EL (cell line): ENCODE results near the gene PCGF2.

Experiments
- DNase-seq: peaks from one replicate; pipeline ENCODE4 v3.0.0-alpha.2; 2016

The PCGF2 gene

DNA sequence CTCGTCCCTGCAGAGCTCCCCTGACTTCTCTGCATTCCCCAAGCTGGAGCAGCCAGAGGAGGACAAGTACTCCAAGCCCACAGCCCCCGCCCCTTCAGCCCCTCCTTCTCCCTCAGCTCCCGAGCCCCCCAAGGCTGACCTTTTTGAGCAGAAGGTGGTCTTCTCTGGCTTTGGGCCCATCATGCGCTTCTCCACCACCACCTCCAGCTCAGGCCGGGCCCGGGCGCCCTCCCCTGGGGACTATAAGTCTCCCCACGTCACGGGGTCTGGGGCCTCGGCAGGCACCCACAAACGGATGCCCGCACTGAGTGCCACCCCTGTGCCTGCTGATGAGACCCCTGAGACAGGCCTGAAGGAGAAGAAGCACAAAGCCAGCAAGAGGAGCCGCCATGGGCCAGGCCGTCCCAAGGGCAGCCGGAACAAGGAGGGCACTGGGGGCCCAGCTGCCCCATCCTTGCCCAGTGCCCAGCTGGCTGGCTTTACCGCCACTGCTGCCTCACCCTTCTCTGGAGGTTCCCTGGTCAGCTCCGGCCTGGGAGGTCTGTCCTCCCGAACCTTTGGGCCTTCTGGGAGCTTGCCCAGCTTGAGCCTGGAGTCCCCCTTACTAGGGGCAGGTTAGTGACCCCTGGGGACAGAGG lies 31.6 kb downstream of the PCGF2 start:
- DNase-seq: no peak

- DNase-seq: no peak
Observed at GRCh38 chr17:38715216-38715943, 32.8 kb downstream of the PCGF2 start.

GRCh38 chr17:38713456-38714075 lies 34.6 kb downstream of the PCGF2 start:
- DNase-seq: no peak

- DNase-seq: no peak
Observed at GRCh38 chr17:38712593-38712992, 35.5 kb downstream of the PCGF2 start.

- DNase-seq: no peak
Observed at GRCh38 chr17:38711792-38712571, 36.2 kb downstream of the PCGF2 start.

GRCh38 chr17:38710985-38711384 lies 37.2 kb downstream of the PCGF2 start:
- no peak for DNase-seq

GRCh38 chr17:38710604-38710962 lies 37.6 kb downstream of the PCGF2 start:
- DNase-seq: no peak

DNA sequence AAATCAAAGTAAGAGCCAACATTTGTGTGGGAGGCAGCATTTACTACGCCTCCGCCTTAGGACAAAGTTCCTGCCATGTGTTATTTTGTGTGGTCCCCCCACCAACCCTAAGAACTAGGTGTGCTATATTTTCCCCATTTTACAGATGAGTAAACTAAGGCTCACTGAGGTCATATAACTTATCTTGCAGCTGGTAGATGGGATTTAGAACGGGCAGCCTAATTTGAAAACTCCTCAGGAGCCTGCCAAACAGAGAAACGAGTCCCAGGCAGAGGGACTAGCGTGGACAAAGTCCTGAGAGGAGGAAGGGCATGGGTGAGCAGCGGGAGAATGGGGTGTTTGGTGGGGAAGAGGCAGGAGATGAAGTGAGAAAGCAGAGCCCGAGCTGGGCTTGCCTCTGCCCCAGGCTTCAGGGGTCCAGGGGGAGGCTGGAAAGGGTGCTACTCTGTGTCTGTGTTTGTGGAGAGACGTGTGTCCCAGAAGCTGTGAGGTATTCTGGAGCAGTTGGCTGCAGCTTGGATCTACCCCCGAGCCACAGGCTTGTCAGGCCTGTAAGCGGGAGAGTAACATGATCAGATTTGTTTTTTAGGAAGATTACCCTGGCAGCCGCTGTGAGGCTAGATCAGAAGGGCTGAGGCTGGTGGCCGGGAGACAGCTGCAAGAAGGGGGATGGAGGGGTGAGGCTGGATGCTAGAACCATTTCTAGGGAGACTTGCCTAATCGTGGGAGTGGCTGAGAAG lies 38.1 kb downstream of the PCGF2 start:
- DNase-seq: no peak

DNA sequence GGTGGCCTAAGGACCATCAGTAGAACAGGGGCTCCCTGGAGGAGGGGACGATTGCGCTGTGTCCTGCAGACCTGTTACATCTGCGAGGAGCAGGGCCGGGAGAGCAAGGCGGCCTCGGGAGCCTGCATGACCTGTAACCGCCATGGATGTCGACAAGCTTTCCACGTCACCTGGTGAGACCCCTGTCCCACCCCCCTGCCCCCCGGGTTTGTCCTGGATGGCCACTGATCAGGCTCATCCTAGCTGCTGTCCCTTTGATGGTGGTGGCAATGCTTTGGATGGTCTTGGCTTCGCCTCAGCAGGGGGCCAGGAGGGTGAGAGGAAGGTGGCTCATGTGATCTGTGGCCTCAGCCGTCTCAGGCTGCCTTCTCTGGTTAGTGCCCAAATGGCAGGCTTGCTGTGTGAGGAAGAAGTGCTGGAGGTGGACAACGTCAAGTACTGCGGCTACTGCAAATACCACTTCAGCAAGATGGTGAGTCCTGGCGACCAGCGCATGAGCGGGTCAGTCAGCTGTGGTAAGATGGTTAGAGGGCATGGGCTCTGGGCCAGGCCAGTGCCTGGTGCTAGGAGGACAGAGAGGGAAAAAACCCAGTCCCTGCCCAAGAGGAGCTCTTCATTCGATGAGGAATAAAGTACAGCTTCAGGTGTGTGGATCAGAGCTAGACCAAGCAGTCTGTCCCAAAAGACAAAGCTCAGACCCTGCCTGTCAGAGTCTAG lies 38.9 kb downstream of the PCGF2 start:
- DNase-seq: no peak

DNA sequence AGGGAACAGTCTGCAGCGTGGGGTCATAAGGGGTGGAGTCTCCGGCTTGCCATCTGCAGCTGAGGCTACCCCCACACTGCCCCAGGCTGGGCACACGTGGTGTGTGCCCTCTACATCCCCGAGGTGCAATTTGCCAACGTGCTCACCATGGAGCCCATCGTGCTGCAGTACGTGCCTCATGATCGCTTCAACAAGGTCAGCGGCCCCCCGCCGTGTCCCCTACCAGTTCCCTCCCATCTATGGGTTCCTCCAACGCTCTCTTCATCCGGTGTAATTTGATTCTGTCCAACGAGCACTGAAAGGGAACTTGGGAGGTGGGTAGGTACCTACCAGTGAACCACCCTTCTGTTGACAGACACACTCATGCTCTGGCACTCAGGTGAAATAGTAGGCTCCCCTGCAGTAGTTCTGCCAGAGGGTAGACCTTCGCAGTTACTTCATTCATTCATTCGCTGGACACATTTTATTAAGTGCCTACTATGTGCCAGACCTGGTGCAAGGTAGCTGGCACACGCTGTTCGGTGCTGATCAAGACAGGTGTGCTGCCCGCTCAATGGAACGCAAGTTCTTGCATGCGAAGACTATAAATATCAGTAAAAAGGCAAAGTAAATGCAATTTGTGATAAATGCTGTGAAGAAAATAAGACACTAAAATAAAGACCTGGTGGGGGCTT lies 40.3 kb downstream of the PCGF2 start:
- no peak for DNase-seq

DNA sequence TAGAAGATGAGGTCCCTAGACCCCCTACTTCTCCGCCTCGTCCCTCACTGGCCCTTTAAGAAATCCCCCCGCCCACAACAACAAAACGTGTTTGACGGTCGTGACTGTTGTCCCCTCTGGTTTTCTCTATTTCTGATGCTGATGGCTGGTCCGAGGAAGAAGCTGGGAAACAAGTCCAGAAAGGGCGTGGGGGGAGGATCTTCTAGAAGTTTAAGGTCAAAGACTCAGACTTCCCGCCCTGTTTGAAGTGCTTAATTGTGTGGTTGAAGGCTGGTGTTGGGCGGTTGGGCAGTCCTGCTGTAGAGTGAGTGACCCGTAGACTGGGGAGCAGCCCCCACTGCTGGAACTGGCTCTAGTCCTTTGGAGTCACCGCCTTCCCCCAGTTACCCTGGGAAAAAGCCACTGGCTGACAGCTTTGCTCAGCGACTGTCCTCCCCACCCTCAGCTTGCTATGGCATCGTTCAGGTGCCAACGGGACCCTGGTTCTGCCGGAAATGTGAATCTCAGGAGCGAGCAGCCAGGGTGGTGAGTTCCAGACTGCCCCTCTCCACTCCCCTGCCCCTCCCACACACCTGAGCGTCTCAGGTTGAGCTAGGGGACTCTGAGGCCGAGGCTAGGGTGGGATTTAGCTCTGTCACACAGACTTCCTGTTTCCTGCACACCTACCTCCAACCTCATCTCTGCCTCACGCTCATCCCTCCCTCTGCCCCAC lies 41.5 kb downstream of the PCGF2 start:
- DNase-seq: peak; percentile 19

DNA sequence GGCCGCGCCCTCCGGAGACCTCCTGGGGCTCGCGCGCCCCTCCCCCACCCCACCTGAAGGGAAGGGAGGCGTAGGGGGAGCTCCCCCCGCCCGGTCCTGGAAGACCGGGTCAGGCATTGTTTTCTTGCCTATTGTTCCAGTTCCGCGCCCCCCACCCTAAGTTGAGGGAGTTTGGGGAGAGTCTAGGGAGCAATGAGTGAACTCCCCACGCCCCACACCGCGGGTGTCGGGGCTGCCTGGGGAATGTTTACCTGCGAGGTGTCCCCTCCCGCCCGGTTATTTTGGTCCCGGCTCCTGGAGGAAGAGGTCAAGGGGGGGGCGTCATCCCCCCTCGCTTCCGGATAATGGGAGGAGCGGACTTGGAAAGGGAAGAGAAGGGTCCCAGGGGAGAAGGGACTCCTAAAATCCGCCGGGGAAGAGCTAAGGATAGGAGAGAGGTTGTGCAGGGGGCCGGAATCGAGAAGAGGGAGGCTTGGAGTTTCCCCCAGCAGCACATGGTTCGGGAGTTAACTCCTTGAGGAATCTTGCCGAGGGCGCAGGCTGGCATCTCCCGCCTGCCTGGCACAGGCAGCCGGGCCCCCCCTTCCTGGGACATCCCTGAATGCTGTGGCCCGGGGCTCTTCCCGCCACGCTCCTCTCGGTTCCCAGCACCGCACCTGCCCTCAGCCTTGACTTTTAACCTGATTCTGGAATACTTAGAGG lies 42.2 kb downstream of the PCGF2 start:
- peak; percentile 51 for DNase-seq

GRCh38 chr17:38705523-38705802 lies 42.7 kb downstream of the PCGF2 start:
- DNase-seq: no peak

DNA sequence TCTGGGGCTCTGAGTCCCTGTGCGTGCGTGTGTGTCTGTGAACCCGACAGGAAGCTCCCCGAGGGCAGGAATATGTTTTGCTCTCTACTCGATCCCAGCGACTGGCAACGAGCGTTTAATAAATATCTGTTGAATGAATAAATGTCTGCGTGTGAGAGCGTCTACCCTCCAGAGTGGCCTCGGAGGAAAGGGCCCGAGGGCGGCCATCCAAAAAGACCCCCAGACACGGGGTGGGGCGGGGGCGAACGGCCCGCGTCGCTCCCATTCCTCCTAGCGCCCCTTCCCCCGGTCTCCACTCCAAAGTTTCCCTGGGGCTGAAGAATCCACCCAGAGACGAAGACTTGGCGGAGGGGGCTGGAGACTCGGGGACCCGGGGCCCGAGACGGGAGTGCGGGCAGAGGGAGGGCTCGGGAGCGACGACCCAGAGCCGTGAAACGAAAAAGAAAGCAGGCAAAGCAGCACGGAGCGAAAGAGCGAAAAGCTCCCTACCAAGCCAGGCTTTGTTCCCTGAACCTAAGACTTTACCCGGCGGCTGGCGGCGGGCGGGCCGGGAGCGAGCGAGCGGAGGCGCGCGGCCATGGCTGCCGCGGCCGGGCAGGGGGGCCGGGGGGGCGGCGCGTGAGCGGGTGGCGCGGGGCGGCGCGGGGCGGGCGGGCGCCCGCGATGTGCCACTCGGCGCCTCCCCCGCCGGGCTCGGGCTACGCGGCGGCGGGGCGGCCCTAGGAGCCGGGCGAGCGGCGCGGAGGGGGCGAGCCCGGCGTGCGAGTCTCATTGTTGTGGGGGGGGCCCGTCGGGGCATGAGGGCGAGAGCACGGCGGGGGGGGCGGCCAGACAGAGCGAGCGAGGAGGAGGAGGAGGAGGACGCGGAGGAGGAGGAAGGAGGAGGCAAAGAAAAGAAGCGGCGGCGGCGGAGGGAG lies 43.3 kb downstream of the PCGF2 start, which contains the start of gene MLLT6:
TSS of gene MLLT6 (plus strand) at position 668 of the 917 bp plus-strand sequence. CDS start 360 bp downstream, outside the sequence.
- DNase-seq: peak; percentile 76

DNA sequence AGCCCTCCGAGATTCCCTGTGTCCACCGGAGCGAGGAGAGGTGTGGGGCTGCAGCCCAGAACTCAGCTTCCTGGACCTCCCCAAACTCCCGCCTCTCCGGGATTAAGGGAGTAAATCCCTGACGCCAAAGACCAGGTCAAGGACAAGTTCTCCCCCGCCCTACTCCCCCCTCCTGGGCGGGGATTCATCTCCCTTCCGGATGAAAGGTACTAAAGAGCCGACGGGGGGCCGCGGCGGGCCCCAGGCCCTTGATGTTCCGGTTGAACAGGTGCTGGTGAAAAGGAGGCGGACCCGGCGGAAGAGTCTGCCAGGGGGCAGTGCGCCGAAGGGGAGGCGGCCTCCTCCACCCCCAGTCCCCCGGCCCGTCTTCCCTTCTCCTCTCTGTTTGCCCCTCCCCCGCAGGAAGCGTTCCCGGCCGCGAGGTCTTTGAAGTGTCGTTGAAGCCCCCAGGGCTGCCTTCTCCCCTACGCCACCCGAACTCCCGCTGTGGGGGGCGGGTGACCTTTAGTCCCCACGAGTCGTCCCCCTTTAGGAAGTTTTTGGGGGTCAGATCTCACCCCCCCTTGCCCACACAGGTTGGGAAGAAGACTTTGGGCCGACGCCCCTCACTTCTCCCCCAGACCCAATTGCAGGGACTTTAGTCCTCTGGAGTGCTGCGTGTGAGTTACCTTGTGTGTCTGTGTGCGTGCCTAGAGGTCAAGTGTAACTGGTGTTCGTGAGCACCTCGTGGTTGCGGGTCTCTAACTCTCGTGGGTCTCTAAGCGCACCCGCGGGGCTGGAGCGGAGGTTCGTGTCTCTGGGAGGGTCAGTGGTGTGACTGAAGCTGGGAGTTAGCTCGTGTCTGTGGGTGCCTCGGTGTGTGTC lies 44.2 kb downstream of the PCGF2 start:
- DNase-seq: peak; percentile 67

GRCh38 chr17:38702916-38703741 lies 45.0 kb downstream of the PCGF2 start:
- no peak for DNase-seq
